ENCODE results near the gene PRKG1.

Gene PRKG1

DNA sequence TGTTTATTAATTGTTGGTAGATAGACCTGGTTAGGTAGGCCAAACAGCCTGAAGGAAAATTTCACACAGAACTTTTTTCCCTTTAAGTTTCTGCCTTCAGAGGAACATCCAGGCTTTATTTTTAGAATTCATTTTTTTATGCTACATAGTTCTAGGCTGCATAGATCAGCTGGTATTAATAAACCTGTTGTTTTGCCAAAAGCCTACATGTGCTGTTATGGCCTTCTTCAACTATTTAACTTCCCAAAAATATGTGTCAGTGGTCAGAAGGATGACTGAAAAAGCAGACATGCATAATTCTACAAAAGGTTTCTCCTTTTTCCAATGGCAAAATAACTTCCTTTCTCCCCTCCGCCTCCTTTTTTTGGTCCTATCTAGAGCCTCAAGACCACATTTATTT, 936.8 kb downstream of the PRKG1 start:
- Histone ChIP-seq H3K4me1 (ENCODE audit: control extremely low read depth in 1 of 4, control insufficient read depth in 4 of 4, insufficient read depth in 4 of 4, low read length in 3 of 4) (no peaks in the 10 kb centered on the region), H3K4me3 (ENCODE audit: control insufficient read depth in 1 of 7, extremely low read depth in 1 of 7, insufficient read depth in 4 of 7, low read depth in 2 of 7, low read length in 6 of 7) (no peak overlapping the region), H3K27ac (ENCODE audit: insufficient read depth in 1 of 2, low read depth in 1 of 2, low read length in 2 of 2, poor library complexity in 1 of 2, severe bottlenecking in 2 of 2) (no peak overlapping the region), H3K36me3 (ENCODE audit: control insufficient read depth in 4 of 4, insufficient read depth in 4 of 4, low read length in 3 of 4) (no peaks in the 10 kb centered on the region), H3K9me3 (ENCODE audit: control extremely low read depth in 1 of 5, control insufficient read depth in 4 of 5, insufficient read depth in 2 of 5, low read depth in 1 of 5, low read length in 4 of 5) (peaks cover 0 to 14% (median 8%) of the 10 kb centered on the region in 5 experiments), H3K27me3 (replicated peaks in 2 of 5; ENCODE audit: control insufficient read depth in 4 of 5, insufficient read depth in 5 of 5, low read length in 4 of 5) (no peaks in the 10 kb centered on the region)
- no peak for DNase-seq
- ChIA-PET CTCF (no interaction called here), POLR2A (no interaction called here)
- 100% methylated on average over 1 of the region's 1 CpG for WGBS (ENCODE audit: insufficient coverage)

DNA sequence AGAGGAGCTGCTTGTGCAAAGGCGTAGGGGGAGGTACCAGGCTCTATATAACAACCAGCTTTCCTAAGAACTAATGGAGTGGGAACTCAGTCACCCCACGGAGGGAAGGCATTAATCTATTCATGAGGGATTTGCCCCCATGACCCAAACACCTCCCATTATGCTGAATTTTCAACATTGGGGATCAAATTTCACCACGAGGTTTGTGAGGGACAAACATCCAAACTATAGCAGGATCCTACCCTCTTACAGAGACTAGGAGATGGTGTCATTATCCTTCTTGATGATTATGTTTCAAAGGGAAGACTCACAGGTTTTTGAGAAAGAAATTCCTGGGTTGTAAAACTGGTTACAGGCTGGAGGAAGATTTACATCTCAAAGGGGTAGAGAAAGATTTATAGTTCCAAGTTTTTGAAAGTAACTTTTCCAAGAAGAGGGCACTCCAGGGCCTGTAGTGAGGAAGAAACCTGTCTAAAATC, 944.8 kb downstream of the PRKG1 start:
- Histone ChIP-seq H3K4me3 (ENCODE audit: control insufficient read depth in 1 of 7, extremely low read depth in 1 of 7, insufficient read depth in 4 of 7, low read depth in 2 of 7, low read length in 6 of 7) (no peak overlapping the region), H3K36me3 (ENCODE audit: control insufficient read depth in 4 of 4, insufficient read depth in 4 of 4, low read length in 3 of 4) (no peaks in the 10 kb centered on the region), H3K4me1 (ENCODE audit: control extremely low read depth in 1 of 4, control insufficient read depth in 4 of 4, insufficient read depth in 4 of 4, low read length in 3 of 4) (no peaks in the 10 kb centered on the region), H3K27ac (ENCODE audit: insufficient read depth in 1 of 2, low read depth in 1 of 2, low read length in 2 of 2, poor library complexity in 1 of 2, severe bottlenecking in 2 of 2) (no peak overlapping the region), H3K27me3 (replicated peaks in 2 of 5; ENCODE audit: control insufficient read depth in 4 of 5, insufficient read depth in 5 of 5, low read length in 4 of 5) (no peaks in the 10 kb centered on the region), H3K9me3 (ENCODE audit: control extremely low read depth in 1 of 5, control insufficient read depth in 4 of 5, insufficient read depth in 2 of 5, low read depth in 1 of 5, low read length in 4 of 5) (peaks cover 0 to 6% (median 0%) of the 10 kb centered on the region in 5 experiments)
- ChIA-PET POLR2A (no interaction called here), CTCF (no interaction called here)
- 100% methylated on average over 2 of the region's 3 CpGs for WGBS (ENCODE audit: insufficient coverage)
- no peak for DNase-seq

DNA sequence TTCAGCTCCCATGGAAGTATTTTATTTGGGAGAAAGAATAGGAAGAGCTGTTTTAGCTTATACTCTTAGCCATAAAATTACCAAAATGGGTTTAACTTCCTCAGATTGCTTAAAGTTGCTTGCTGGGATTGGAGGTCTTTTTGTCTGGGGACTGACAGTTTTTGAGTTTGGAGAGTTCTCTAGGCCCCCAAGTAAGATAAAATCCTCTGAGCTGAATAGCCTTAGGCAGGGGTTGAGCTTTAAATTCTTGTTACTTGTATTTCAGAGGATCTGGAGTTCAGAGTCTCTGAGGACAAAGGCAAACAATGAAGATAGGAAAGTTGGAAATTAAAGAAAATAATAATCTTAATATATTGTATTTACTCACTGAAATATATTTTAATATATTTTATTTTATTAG, 945.4 kb downstream of the PRKG1 start:
- ChIA-PET CTCF (no interaction called here), POLR2A (no interaction called here)
- Histone ChIP-seq H3K36me3 (ENCODE audit: control insufficient read depth in 4 of 4, insufficient read depth in 4 of 4, low read length in 3 of 4) (no peaks in the 10 kb centered on the region), H3K4me1 (ENCODE audit: control extremely low read depth in 1 of 4, control insufficient read depth in 4 of 4, insufficient read depth in 4 of 4, low read length in 3 of 4) (no peaks in the 10 kb centered on the region), H3K4me3 (ENCODE audit: control insufficient read depth in 1 of 7, extremely low read depth in 1 of 7, insufficient read depth in 4 of 7, low read depth in 2 of 7, low read length in 6 of 7) (no peak overlapping the region), H3K27me3 (replicated peaks in 2 of 5; ENCODE audit: control insufficient read depth in 4 of 5, insufficient read depth in 5 of 5, low read length in 4 of 5) (no peaks in the 10 kb centered on the region), H3K27ac (ENCODE audit: insufficient read depth in 1 of 2, low read depth in 1 of 2, low read length in 2 of 2, poor library complexity in 1 of 2, severe bottlenecking in 2 of 2) (no peak overlapping the region), H3K9me3 (ENCODE audit: control extremely low read depth in 1 of 5, control insufficient read depth in 4 of 5, insufficient read depth in 2 of 5, low read depth in 1 of 5, low read length in 4 of 5) (peaks cover 0 to 6% (median 0%) of the 10 kb centered on the region in 5 experiments)
- DNase-seq = no peak

DNA sequence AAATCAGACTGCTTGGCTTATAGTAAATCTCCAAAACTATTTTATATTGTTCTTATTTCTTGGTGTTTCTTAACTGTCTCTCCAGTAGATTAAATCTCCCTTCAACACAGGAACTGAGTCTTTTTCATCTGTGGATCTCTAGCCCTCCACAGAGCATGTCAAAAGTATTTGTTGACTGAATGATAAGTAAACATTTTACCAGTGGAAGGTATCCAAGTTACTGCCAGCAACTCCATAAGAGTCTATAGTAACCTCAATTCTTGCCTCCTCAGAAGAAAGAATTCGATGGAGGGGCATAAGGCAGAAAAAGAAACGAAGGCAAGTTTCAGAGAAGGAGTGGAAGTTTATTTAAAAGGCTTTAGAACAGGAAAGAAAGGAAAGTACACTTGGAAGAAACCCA, 945.9 kb downstream of the PRKG1 start:
- no peak overlapping the region for H3K4me3 ChIP-seq (ENCODE audit: control insufficient read depth in 1 of 7, extremely low read depth in 1 of 7, insufficient read depth in 4 of 7, low read depth in 2 of 7, low read length in 6 of 7)
- no peaks in the 10 kb centered on the region for H3K36me3 ChIP-seq (ENCODE audit: control insufficient read depth in 4 of 4, insufficient read depth in 4 of 4, low read length in 3 of 4)
- H3K27ac ChIP-seq (ENCODE audit: insufficient read depth in 1 of 2, low read depth in 1 of 2, low read length in 2 of 2, poor library complexity in 1 of 2, severe bottlenecking in 2 of 2) = no peak overlapping the region
- CTCF ChIA-PET = no interaction called here
- DNase-seq = no peak
- POLR2A ChIA-PET = no interaction called here
- no CpG with 5 or more reads among the region's 2 CpGs for WGBS (ENCODE audit: insufficient coverage)
- peaks cover 0 to 3% (median 0%) of the 10 kb centered on the region in 5 experiments for H3K9me3 ChIP-seq (ENCODE audit: control extremely low read depth in 1 of 5, control insufficient read depth in 4 of 5, insufficient read depth in 2 of 5, low read depth in 1 of 5, low read length in 4 of 5)
- no peaks in the 10 kb centered on the region for H3K27me3 ChIP-seq (replicated peaks in 2 of 5; ENCODE audit: control insufficient read depth in 4 of 5, insufficient read depth in 5 of 5, low read length in 4 of 5)
- no peaks in the 10 kb centered on the region for H3K4me1 ChIP-seq (ENCODE audit: control extremely low read depth in 1 of 4, control insufficient read depth in 4 of 4, insufficient read depth in 4 of 4, low read length in 3 of 4)

DNA sequence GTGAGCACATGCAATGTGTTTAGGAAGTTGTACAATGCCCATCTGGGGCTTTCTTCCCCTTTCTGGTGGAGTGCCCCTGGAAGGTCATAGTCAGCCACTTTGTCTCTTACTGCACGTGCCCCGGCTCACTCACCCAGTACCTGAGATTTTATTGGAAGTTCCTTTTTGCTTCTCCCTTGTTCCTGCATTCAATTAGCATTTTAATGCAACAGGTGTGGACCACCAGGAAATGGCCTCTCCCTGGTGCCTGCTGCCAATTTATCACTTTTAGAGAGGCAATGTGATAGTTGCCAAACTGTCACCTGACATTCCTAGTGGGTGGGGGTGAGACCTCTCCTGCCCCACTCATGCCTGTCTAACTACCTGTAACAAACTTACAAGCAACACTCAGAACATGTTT, 946.4 kb downstream of the PRKG1 start:
- DNase-seq = peak in 2 of 3 donors; percentile 10 to 31
- Histone ChIP-seq H3K9me3 (ENCODE audit: control extremely low read depth in 1 of 5, control insufficient read depth in 4 of 5, insufficient read depth in 2 of 5, low read depth in 1 of 5, low read length in 4 of 5) (no peaks in the 10 kb centered on the region), H3K4me3 (ENCODE audit: control insufficient read depth in 1 of 7, extremely low read depth in 1 of 7, insufficient read depth in 4 of 7, low read depth in 2 of 7, low read length in 6 of 7) (no peak overlapping the region), H3K4me1 (ENCODE audit: control extremely low read depth in 1 of 4, control insufficient read depth in 4 of 4, insufficient read depth in 4 of 4, low read length in 3 of 4) (no peaks in the 10 kb centered on the region), H3K27me3 (replicated peaks in 2 of 5; ENCODE audit: control insufficient read depth in 4 of 5, insufficient read depth in 5 of 5, low read length in 4 of 5) (no peaks in the 10 kb centered on the region), H3K36me3 (ENCODE audit: control insufficient read depth in 4 of 4, insufficient read depth in 4 of 4, low read length in 3 of 4) (no peaks in the 10 kb centered on the region), H3K27ac (ENCODE audit: insufficient read depth in 1 of 2, low read depth in 1 of 2, low read length in 2 of 2, poor library complexity in 1 of 2, severe bottlenecking in 2 of 2) (no peak overlapping the region)
- POLR2A ChIA-PET = no interaction called here
- WGBS (ENCODE audit: insufficient coverage) = 67% methylated on average over 2 of the region's 2 CpGs
- CTCF ChIA-PET = no interaction called here

DNA sequence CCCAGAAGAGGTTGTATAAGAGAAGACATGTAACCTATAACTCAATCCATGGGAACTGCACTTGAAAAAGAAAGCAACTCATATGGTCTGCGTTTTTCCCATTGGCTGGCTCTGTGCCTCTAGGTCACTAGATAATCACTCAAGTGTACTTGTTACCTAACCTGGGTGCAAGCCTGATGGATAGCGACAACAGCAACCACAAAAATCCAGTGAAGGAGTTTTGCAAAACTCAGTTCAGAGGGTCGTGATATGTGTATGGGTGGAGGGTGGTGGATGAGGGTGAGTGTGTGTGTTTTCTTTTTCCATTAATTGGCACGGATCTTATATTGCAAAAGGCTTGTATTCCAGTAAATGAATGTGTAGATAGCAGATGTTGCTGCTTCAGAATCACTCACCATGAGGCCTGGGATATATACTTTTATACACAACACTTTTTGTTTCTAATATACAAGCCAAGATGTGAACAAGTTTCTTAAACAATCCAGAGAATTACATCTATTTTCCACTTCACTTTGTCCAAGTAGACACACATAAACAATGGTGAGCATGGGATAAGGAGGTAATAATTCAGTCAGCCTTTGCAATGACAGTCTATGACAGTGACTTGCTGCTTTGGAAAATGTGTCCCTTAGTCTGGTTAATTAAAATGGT, 952.9 kb downstream of the PRKG1 start:
- no peak overlapping the region for H3K4me3 ChIP-seq (ENCODE audit: control insufficient read depth in 1 of 7, extremely low read depth in 1 of 7, insufficient read depth in 4 of 7, low read depth in 2 of 7, low read length in 6 of 7)
- no peaks in the 10 kb centered on the region for H3K36me3 ChIP-seq (ENCODE audit: control insufficient read depth in 4 of 4, insufficient read depth in 4 of 4, low read length in 3 of 4)
- H3K9me3 ChIP-seq (ENCODE audit: control extremely low read depth in 1 of 5, control insufficient read depth in 4 of 5, insufficient read depth in 2 of 5, low read depth in 1 of 5, low read length in 4 of 5) = no peaks in the 10 kb centered on the region
- peaks cover 0 to 6% (median 0%) of the 10 kb centered on the region in 4 experiments for H3K4me1 ChIP-seq (ENCODE audit: control extremely low read depth in 1 of 4, control insufficient read depth in 4 of 4, insufficient read depth in 4 of 4, low read length in 3 of 4)
- WGBS (ENCODE audit: insufficient coverage) = 100% methylated on average over 2 of the region's 4 CpGs
- POLR2A ChIA-PET = no interaction called here
- no peak for DNase-seq
- CTCF ChIA-PET = no interaction called here
- H3K27me3 ChIP-seq (replicated peaks in 2 of 5; ENCODE audit: control insufficient read depth in 4 of 5, insufficient read depth in 5 of 5, low read length in 4 of 5) = no peaks in the 10 kb centered on the region
- H3K27ac ChIP-seq (ENCODE audit: insufficient read depth in 1 of 2, low read depth in 1 of 2, low read length in 2 of 2, poor library complexity in 1 of 2, severe bottlenecking in 2 of 2) = no peak overlapping the region

DNA sequence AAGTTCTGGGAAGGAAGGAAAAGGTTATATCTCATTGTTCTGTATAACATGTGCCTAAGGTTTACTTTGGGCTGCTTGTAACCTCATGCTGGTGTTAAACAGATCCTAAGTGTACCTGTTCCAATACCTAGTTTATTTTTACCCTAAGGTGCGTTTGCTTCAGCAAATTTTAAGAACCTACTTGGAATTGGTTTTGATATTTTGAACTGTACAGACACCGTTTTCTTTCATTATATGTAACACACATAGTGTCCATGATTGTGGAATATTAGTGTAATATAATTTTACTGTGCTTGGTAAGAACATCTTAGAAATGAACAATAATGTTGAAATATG, 954.2 kb downstream of the PRKG1 start:
- H3K4me1 ChIP-seq (ENCODE audit: control extremely low read depth in 1 of 4, control insufficient read depth in 4 of 4, insufficient read depth in 4 of 4, low read length in 3 of 4) = peaks cover 0 to 6% (median 0%) of the 10 kb centered on the region in 4 experiments
- ChIA-PET POLR2A (no interaction called here), CTCF (no interaction called here)
- no CpG with 5 or more reads among the region's 2 CpGs for WGBS (ENCODE audit: insufficient coverage)
- H3K27me3 ChIP-seq (replicated peaks in 2 of 5; ENCODE audit: control insufficient read depth in 4 of 5, insufficient read depth in 5 of 5, low read length in 4 of 5) = no peaks in the 10 kb centered on the region
- H3K9me3 ChIP-seq (ENCODE audit: control extremely low read depth in 1 of 5, control insufficient read depth in 4 of 5, insufficient read depth in 2 of 5, low read depth in 1 of 5, low read length in 4 of 5) = no peaks in the 10 kb centered on the region
- no peaks in the 10 kb centered on the region for H3K36me3 ChIP-seq (ENCODE audit: control insufficient read depth in 4 of 4, insufficient read depth in 4 of 4, low read length in 3 of 4)
- no peak overlapping the region for H3K4me3 ChIP-seq (ENCODE audit: control insufficient read depth in 1 of 7, extremely low read depth in 1 of 7, insufficient read depth in 4 of 7, low read depth in 2 of 7, low read length in 6 of 7)
- no peak for DNase-seq
- H3K27ac ChIP-seq (ENCODE audit: insufficient read depth in 1 of 2, low read depth in 1 of 2, low read length in 2 of 2, poor library complexity in 1 of 2, severe bottlenecking in 2 of 2) = no peak overlapping the region

Measured in common myeloid progenitor, CD34-positive (primary cell).